GM19099 (cell line): ENCODE measurements around the gene SEMA4B.

Experiments used
- POLR2A ChIP-seq: IDR thresholded peaks from 3 replicates; pipeline ENCODE4 v1.6.1; 2011; ENCODE audit warnings: low read depth; ENCODE audit not compliant: insufficient read length; ENCODE audit errors: extremely low read depth

The SEMA4B gene

GRCh38 chr15:90227816-90228772 lies 27.0 kb downstream of the SEMA4B start:
- TF ChIP-seq POLR2A: no peak

DNA sequence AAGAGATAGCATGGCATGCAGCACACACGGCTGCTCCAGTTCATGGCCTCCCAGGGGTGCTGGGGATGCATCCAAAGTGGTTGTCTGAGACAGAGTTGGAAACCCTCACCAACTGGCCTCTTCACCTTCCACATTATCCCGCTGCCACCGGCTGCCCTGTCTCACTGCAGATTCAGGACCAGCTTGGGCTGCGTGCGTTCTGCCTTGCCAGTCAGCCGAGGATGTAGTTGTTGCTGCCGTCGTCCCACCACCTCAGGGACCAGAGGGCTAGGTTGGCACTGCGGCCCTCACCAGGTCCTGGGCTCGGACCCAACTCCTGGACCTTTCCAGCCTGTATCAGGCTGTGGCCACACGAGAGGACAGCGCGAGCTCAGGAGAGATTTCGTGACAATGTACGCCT lies 27.8 kb downstream of the SEMA4B start:
- TF ChIP-seq POLR2A: no peak

DNA sequence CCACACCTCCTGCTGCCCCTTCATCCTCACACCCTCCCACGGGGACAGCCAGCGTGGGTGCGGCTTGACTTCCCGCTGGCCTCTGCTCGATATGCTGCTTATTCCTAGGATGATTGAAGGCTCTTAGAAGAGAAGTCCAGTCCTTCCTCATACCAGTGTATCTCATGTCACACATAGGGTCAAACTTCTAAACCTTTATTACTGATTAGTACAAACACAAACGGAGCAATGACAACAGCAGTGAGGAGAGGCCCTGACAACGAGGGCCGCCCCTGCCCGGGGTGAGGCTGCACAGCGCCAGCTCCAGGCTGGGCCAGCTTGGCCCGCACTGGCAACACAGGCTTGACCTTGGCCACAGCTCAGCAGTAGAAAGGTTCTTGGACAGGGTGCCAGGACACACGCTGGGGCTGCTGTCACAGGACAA lies 29.0 kb downstream of the SEMA4B start:
- no peak for TF ChIP-seq POLR2A

- no peak for TF ChIP-seq POLR2A
Measured at GRCh38 chr15:90230610-90231009, 29.5 kb downstream of the SEMA4B start.

DNA sequence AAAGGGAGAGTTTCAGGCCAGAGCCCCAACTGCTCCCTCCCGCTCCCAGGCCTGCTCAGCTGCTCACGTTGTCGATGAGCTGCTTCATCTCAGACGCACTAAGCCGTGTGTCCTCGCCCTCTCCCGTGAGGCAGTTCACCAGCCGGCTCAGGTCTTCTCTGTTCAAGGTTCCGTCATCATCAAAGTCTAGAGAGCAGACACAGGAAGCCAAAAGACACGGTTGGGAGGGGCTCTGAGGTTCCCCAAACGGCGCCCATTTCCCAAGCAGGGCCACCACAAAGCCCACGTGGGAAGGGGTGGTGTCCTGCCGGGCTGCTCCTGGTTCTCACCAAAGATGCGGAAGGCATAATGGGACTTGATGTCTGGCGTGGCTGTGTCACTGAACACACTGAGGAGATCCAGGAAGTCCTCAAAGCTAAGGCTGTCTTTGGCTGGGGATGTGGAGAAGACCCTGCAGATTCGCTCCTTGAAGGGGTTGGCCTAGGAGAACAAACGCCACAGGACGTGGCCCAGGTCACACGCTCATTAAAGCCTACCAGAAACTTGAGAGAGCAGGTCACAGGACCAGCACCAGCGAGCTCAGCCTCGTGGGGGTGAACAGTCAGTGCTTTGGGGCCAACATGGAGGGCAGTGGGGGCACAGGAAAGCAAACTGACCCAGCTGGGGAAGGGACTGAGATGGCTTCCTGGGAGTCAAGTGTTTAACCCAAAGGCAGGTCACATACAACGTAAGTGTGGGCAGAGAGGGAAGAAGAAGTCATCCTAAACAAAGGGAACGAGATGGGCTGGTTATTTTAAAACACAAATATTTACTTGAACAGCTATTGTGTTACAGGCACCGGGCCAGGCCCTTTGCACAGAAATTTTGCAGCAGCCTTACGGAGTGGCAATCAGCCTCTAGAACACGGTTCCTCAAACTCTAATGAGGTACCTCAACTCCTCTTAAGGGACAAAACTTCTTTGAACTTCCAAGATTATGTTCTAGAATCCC lies 30.2 kb downstream of the SEMA4B start:
- no peak for TF ChIP-seq POLR2A

DNA sequence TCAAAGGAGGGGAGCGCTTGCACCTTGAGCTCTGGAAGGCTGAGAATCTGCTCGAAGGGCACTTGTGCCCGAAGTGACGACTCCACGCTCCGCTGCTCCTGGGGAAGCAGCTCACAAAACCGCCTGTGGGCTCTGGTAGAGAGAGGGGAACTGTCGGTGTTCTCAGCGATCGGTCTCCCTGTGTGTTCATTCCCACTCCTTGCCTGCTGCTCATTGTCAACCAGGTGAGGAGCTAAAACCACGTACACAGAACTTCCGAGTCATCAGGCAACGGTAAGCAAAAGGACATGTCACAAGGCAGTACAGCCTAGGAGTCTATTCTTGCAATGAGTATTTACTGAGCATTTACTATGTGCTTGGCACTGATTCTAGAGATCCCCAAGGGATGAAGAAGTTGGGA lies 31.1 kb downstream of the SEMA4B start:
- no peak for TF ChIP-seq POLR2A

DNA sequence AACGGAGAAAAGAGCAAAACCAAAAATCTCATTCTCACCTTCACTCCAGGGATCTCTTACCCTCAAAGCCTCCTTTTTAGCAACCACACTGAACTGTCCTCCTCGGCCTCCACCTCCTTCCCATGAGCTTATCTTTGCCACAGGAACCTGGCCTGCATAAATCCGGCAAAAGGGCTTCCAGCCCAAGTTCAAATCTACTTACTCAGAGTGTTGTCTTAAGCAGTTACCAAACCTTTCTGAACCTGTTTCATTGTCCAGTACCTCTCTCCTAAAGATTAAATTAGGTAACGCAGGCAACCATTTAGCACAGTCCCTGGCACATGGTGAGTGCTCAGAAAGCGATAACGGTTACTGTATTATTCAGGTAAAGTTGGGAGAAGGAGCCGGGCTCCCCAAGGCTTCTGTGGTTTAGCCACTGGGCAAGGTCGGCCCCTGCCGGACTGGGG lies 31.8 kb downstream of the SEMA4B start:
- no peak for TF ChIP-seq POLR2A

DNA sequence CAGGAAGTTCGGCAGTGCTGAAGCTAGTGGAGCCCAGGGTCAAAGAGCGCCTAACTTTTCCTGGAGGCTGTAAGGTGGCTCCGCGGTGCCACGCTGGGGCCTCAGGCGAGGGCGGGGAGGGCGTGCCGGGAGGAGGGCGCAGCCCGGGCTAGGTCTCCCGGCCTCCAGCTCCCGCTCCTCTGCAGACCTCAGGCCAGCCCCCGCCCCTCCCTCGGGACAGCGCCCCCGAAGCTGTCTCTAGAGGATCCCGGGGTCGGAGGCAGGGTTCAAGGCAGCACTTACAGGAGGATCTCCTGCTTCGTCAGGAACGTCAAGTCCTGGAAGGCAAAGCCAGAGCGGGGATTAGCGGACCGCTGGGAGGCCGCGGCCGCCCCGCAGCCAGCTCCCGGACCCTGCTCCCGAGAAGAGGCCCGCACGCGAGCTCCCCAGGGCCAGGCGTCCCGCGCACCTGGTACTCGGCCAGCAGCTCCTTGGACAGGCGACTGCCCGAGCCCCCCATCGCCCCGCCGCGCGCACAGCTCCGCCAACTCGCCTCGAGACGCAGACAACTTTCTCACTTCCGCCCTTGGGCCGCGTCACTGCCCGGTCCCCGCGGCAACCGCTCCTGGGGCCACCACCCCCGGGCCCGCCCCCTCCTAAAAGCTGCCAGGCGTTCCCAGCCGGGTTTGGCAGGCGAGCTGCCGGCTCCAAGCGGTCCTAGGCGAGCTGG lies 32.4 kb downstream of the SEMA4B start, which contains the start of gene CIB1:
Gene CIB1 (minus strand): TSS at position 555 of the 709 bp plus-strand sequence. CDS start 56 bp downstream, at position 499.
- TF ChIP-seq POLR2A: peak; percentile 48

- peak; percentile 90 for TF ChIP-seq POLR2A
Measured at GRCh38 chr15:90234096-90234988, 33.2 kb downstream of the SEMA4B start, which contains the start of gene GDPGP1. Gene GDPGP1, plus strand, starts transcription at chr15:90234209. Its CDS starts 6,700 bp downstream, at chr15:90240909.

GRCh38 chr15:90239371-90239770 lies 38.2 kb downstream of the SEMA4B start:
- TF ChIP-seq POLR2A: no peak

- TF ChIP-seq POLR2A: no peak
Measured at GRCh38 chr15:90240856-90241255, 39.7 kb downstream of the SEMA4B start.

GRCh38 chr15:90241343-90242192 lies 40.4 kb downstream of the SEMA4B start:
- no peak for TF ChIP-seq POLR2A

GRCh38 chr15:90243943-90244639 lies 43.0 kb downstream of the SEMA4B start:
- TF ChIP-seq POLR2A: no peak
